HG03025 (cell line): ENCODE measurements around the gene ZNF382.
"Not testable (repeated sequence)": the region's sequence is repeated elsewhere in the genome, so short reads cannot be mapped to it uniquely, and the experiment has no call there.

Experiments
- ATAC-seq: cut with Tn5 transposase; IDR thresholded peaks from one replicate; pipeline ENCODE4 v1.9.1; 2021; ENCODE audit warnings: mild to moderate bottlenecking, moderate library complexity; ENCODE audit not compliant: unreplicated experiment, low FRiP score

The ZNF382 gene

DNA sequence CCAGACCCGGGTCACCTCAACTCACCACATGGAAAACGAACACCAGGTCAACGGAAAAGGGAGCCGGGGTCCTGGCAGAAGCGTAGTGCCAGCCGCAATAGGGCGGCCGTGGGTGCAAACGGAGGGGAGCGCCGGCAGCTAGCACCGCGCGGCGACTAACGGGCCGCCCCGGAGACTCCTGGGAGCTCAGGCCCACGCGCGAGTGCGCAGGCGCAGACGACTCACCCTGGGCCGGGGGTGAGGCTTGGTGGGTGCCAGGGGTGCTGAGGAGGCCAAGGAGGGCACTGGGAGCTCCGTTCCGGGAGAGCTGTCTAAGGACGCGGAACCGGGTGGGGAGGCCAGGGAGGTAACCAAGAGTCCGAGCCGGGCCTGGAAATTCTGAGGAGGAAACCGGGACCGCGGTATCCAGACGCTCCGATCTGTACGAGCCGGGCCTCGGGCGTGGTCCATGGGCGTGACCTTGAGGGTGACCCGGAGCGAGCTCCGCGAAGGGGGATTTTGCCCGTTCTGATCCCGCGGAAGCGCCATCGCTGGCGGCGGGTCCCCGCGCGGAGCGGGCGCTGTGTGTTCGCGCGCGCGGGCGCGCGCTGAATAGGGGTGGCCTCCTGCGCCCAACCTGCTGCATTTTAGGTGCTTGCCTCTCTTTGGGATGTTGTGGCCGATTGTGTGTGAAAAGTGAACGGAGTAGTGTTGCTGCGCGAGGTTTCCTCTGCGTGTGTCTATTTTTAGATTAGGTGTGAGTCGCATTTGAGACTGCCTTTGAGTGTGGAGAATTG is at the start of gene ZNF382:
Gene ZNF382, plus strand, starts transcription at position 213 of the 776 bp plus-strand sequence. CDS start 4,602 bp downstream, outside the sequence.
- ATAC-seq: peak; percentile 61

DNA sequence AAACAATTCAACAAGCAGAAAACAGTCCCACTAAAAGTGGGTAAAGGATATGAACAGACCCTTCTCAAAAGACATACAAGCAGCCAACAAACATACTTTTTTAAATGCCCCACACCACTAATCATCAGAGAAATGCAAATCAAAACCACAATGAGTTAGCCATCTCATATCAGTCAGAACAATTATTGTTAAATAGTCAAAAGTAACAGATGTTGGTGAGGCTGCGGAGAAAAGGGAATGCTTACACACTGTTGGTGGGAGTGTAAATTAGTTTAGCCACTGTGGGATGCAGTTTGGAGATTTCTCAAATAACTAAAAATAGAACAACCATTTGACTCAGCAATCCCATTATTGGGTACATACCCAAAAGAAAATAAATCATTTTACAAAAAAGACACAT is 40.7 kb upstream of the ZNF382 start:
- no peak for ATAC-seq

DNA sequence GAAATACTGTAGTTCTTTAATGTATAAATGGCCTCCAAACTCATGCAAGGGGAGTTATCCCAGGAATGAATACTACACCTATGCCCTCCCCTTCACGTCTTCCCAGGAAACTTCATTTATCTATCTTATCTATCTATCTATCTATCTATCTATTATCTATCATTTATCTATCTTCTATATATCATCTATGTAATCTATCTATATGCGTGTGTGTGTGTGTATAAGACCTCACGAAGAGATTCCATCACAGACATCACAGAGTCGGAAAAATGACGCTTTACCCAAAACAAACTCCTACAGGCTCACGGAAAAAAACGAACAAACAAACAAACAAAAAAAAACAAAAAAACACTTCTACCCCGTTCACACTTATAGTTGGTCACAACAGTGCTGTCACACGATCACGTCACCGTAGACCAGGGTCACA is 32.5 kb upstream of the ZNF382 start:
- no peak for ATAC-seq

- peak; percentile 80 for ATAC-seq
These were observed 31.9 kb upstream of the ZNF382 start, which contains the start of gene ZNF529 for GRCh38 chr19:36573020-36573894. TSS of gene ZNF529 (minus strand) at chr19:36573292. CDS start at chr19:36572346, 946 bp downstream.

GRCh38 chr19:36573895-36574720 is 31.0 kb upstream of the ZNF382 start:
- no peak for ATAC-seq

DNA sequence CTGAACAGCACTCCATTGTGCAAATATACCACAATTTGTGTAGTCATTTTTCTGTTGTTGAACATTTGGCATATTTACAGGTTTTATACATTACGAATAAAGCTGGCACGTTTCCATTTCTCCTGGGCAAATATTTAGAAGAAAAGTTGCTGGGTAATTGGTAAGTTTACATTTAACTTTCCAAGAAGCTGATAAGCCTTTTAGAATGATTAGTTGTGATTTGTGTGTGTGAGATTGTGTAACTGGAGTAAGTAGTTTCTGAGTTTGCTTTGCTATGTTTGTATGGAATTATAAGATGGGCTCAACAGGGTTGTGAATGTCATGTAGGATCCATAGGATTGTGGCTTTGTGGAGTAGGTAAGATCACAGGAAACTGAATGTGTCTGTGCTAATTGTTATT is 30.4 kb upstream of the ZNF382 start:
- no peak for ATAC-seq

DNA sequence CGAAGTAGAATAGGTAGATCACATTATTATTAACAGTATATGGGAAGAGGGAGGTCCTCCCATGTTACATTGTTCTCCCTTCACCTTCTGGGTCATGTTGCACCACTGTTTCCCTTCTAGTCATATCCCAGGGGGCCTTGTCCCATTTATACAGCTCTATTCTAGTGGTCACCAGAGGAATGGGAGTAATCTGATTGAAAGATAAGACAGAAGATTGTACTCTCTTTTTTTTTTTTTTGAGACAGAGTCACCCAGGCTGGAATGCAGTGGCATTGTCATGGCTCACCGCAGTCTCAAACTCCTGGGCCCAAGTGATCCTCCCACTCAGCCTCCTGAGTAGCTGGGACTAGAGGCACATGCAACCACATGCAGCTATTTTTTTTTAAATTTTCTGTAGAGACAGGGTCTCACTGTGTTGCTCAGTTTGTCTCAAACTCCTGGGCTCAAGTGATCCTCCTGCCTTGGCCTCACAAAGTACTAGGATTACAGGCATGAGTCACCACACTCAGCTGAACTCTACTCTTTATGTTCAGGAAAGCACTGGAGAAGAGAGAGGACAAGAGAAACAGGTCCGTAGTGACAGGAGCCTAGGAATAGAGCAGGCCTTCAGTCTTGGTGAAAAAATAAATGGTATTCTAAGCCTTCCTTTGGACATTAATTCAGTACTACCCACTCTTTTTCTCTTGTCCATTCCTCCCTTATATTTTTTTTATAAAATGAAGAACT is 27.7 kb upstream of the ZNF382 start:
- ATAC-seq: no peak

GRCh38 chr19:36579255-36579654 is 25.9 kb upstream of the ZNF382 start:
- no peak for ATAC-seq

DNA sequence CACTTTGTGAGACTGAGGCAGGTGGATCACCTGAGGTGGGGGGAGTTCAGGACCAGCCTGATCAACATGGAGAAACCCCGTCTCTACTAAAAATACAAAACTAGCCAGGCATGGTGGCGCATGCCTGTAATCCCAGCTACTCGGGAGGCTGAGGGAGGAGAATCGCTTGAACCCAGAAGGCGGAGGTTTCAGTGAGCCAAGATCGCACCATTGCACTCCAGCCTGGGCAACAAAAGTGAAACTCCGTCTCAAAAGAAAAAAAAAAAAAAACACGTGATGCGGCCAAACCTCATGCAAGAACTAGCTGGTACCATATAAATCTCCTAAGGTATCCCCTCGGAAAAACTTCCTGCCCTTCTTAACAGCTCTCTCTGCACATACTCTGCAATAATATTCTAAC is 2.4 kb upstream of the ZNF382 start:
- ATAC-seq: not testable (repeated sequence)

GRCh38 chr19:36604656-36605100 is 435 bp upstream of the ZNF382 start:
- ATAC-seq: peak; percentile 79

DNA sequence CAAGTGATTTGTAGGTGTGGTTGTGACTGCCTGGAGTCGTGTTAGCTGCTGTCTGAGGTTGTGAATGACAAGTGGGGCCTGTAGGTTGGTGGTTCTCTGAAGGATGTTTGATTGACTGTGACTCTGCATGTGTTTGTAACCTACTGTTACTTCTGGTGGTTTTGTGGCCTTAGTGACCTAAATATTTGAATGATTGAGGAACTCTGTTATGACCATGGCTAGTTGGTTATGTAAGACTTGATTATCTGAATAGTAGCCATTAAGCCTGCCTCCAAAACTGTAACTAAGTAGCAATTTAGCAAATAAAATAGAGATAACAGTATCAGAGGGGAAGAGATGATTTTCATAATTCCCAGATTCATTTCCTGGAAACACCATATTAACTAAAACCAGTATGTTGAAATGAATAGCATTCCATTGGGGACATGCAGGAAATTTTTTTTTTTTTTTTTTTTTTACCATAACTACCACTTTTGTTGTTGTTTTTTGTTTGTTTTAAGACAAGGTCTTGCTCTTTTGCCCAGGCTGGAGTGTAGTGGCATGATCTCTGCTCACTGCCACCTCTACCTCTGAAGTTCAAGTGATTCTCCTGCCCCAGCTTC is 865 bp downstream of the ZNF382 start:
- ATAC-seq: no peak

DNA sequence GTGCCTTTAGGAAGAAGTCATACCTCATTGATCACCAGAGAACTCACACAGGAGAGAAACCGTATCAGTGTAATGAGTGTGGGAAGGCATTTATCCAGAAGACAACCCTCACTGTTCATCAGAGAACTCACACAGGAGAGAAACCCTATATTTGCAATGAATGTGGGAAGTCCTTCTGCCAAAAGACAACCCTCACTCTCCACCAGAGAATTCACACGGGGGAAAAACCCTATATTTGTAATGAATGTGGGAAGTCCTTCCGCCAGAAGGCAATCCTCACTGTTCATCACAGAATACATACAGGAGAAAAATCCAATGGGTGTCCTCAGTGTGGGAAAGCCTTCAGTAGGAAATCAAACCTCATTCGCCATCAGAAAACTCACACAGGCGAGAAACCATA is 21.9 kb downstream of the ZNF382 start:
- no peak for ATAC-seq

DNA sequence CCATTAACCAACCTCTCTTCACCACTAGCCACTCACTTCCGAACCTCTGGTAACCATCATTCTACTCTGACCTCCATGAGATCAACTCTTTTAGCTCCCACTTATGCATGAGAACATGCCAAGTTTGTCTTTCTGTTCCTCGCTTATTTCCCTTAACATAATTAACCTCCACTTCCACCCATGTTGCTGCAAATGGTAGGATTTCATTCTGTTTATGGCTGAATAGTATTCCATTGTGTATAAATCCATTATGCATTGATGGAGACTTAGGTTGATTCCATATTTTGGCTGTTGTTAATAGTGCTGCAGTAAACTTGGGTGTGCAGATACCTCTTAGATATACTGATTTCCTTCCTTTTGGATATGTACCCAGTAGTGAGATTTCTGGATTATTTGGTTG is 30.2 kb downstream of the ZNF382 start:
- no peak for ATAC-seq

- no peak for ATAC-seq
These were observed 33.9 kb downstream of the ZNF382 start for GRCh38 chr19:36638862-36639510.

DNA sequence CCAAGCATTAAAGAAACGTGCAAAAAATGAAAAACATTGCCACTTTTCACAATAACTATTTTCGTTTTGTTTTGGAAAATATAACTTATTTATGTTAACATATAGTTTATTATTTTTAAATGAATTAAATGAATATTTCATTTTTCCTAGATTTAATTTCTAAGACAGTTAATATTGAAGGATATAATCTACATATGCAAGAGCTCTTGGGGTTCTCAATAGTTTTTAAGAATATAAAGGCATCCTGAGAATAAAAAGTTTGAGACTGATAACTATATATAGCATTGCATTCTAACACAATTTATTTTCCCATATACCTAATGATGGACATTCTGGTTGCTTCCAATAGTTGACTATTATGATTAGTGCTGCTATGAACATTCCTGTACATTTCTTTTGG is 41.6 kb downstream of the ZNF382 start:
- ATAC-seq: no peak

GRCh38 chr19:36652958-36653357 is 47.8 kb downstream of the ZNF382 start:
- ATAC-seq: no peak

DNA sequence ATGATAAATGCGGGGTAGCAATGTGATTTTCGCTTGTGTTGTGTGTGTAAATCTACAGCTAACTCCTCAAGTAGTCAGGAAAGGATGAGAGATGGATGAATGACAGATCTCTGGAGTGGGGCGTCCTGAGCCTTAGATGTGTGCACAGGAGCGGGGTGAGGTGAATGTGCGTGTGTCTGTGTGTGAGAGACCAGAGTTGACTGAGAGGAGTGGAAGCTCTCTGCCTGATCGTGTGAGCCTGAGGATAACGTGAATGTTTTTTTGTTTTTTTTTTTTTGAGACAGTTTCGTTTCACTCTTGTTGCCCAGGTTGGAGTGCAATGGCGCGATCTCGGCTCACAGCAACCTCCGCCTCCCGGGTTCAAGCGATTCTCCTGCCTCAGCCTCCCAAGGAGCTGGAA is 60.7 kb downstream of the ZNF382 start:
- no peak for ATAC-seq

GRCh38 chr19:36668646-36669045 is 63.5 kb downstream of the ZNF382 start:
- ATAC-seq: no peak

- ATAC-seq: no peak
These were observed 67.3 kb downstream of the ZNF382 start for GRCh38 chr19:36672368-36672767.
